ENCODE measurements around the gene NCKAP5.

DNA sequence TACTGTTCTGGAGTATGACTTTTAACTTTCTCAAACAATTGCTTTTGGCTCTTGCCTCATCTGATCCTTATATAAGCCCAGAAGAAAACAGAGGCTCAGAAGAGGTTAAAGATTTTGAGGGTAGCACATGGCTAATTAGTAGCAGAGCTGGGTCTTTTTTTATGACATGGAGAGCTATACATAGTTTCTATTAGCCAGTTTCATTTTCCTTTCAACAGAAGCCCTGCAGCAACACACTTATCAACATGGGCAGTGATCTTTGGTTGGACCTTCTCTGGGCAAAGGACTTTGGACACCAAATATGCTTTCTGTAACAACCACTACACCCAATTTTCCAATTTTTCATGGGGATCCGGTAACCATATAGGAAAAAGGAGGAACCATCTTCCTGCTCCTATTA is 64.9 kb downstream of the NCKAP5 start:
- TF ChIP-seq EZH2phosphoT487 (IDR thresholded peaks at IDR 0.05; ENCODE audit: insufficient read depth, low read depth) (no peak), EZH2 (IDR thresholded peaks at IDR 0.05; ENCODE audit: insufficient read depth, poor library complexity, severe bottlenecking) (no peak)

Data from GM23248 (cell line).